ENCODE results near the gene CAMK1D. TPM values are rescaled to one million over a fixed set of nuclear protein-coding genes. Genes with fewer than 3 reads are reported as not detected.

Gene CAMK1D
- total and polyA plus RNA-seq, 9 donors, result 1.8 to 11.7 (median 5.5) TPM

DNA sequence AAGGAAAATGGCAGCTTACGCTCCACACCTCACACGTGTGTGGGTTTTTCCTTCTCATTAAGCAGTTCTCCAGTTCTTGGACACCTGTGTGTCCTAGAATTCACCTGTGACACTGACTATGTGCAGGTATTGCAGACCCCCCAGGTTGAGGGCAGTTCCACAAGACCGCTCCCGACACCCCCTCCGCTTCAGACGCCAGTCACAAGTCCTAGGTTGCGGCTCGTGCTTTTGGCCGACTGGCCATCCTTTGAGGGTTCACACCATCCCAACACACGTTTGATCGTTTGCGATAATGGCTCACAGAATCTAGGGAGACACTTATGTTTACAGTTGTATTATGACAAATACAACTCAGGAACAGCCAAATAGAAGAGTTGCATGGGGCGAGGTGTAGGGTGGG is 44.5 kb downstream of the CAMK1D start:
- intact Hi-C loops (cut with DNase I), result no loop called here
- WGBS, 3 donors, result 96 to 98% (median 97%) methylated on average over 13 of the region's 13 CpGs

GRCh38 chr10:12394241-12395033 is 45.1 kb downstream of the CAMK1D start:
- Histone ChIP-seq H3K27ac (no peak overlapping the region), H3K4me3 (no peak overlapping the region), H3K27me3 (no peaks in the 10 kb centered on the region), H3K9me3 (no peaks in the 10 kb centered on the region), H3K36me3 (no peaks in the 10 kb centered on the region), H3K4me1 (ENCODE audit: insufficient read depth) (peaks cover 6% of the 10 kb centered on the region)
- TF ChIP-seq, protein P1, sequence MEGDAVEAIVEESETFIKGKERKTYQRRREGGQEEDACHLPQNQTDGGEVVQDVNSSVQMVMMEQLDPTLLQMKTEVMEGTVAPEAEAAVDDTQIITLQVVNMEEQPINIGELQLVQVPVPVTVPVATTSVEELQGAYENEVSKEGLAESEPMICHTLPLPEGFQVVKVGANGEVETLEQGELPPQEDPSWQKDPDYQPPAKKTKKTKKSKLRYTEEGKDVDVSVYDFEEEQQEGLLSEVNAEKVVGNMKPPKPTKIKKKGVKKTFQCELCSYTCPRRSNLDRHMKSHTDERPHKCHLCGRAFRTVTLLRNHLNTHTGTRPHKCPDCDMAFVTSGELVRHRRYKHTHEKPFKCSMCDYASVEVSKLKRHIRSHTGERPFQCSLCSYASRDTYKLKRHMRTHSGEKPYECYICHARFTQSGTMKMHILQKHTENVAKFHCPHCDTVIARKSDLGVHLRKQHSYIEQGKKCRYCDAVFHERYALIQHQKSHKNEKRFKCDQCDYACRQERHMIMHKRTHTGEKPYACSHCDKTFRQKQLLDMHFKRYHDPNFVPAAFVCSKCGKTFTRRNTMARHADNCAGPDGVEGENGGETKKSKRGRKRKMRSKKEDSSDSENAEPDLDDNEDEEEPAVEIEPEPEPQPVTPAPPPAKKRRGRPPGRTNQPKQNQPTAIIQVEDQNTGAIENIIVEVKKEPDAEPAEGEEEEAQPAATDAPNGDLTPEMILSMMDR (IDR thresholded peaks at IDR 0.05), result no peak
- TF ChIP-seq EP300 (IDR thresholded peaks at IDR 0.05) (no peak), POLR2A (IDR thresholded peaks at IDR 0.05) (no peak)
- no peak for DNase-seq
- 80 to 95% (median 92%) methylated on average over 8 of the region's 8 CpGs for WGBS, 3 donors
- intact Hi-C loops (cut with DNase I), result no loop called here

More for the DNA sequence above, 44.5 kb downstream of the CAMK1D start:
- Histone ChIP-seq H3K27me3 (no peaks in the 10 kb centered on the region), H3K4me3 (no peak overlapping the region), H3K4me1 (ENCODE audit: insufficient read depth) (peaks cover 6% of the 10 kb centered on the region), H3K36me3 (no peaks in the 10 kb centered on the region), H3K9me3 (no peaks in the 10 kb centered on the region), H3K27ac (no peak overlapping the region)
- TF ChIP-seq EP300 (IDR thresholded peaks at IDR 0.05) (no peak), POLR2A (IDR thresholded peaks at IDR 0.05) (no peak)
- TF ChIP-seq, protein P1 (IDR thresholded peaks at IDR 0.05), result no peak
- DNase-seq, result no peak

DNA sequence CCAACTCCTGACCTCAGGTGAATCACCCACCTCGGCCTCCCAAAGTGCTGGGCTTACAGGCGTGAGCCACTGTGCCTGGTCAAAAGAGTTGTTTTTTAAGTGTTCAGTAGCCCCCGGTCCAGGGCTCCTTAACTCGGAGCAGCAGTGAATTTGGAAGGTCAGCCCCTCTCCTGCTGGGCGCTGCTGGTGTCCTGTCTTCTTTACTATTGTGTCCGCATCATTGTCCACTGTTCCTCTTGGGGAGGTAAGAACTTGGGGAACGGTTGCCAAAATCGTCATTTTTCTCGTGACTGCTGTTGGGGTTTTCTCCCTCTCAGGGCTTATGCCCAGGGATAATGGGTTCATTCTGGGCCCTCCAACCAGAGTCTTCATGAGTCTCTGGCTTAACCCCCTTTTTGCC is 46.7 kb downstream of the CAMK1D start:
- no peaks in the 10 kb centered on the region for H3K9me3 ChIP-seq
- intact Hi-C loops (cut with DNase I), result no loop called here
- no peak overlapping the region for H3K4me3 ChIP-seq
- H3K36me3 ChIP-seq, result no peaks in the 10 kb centered on the region
- peaks cover 2% of the 10 kb centered on the region for H3K4me1 ChIP-seq (ENCODE audit: insufficient read depth)
- 96 to 99% (median 96%) methylated on average over 9 of the region's 9 CpGs for WGBS, 3 donors
- no peak for DNase-seq
- TF ChIP-seq, protein P1 (IDR thresholded peaks at IDR 0.05), result no peak
- TF ChIP-seq POLR2A (IDR thresholded peaks at IDR 0.05) (no peak), EP300 (IDR thresholded peaks at IDR 0.05) (no peak)
- H3K27ac ChIP-seq, result no peak overlapping the region
- no peaks in the 10 kb centered on the region for H3K27me3 ChIP-seq

GRCh38 chr10:12396567-12396966 is 47.2 kb downstream of the CAMK1D start:
- no peak for DNase-seq
- Histone ChIP-seq H3K9me3 (no peaks in the 10 kb centered on the region), H3K27me3 (no peaks in the 10 kb centered on the region), H3K4me1 (ENCODE audit: insufficient read depth) (peaks cover 2% of the 10 kb centered on the region), H3K4me3 (no peak overlapping the region), H3K36me3 (no peaks in the 10 kb centered on the region), H3K27ac (no peak overlapping the region)
- 68 to 84% (median 71%) methylated on average over 6 of the region's 6 CpGs for WGBS, 3 donors
- TF ChIP-seq POLR2A (IDR thresholded peaks at IDR 0.05), result no peak
- TF ChIP-seq, protein P1 (IDR thresholded peaks at IDR 0.05), result no peak
- TF ChIP-seq EP300 (IDR thresholded peaks at IDR 0.05), result no peak
- intact Hi-C loops (cut with DNase I), result no loop called here
